ENCODE results near the gene NOC2L. TPM values are rescaled to one million over a fixed set of nuclear protein-coding genes. Genes with fewer than 3 reads are reported as not detected.

NOC2L gene
- total and polyA plus RNA-seq, 9 of the 15 experiments (the other 6 are each of a cell fraction or from before 2014, with no cell fraction given), result 4.0 to 410 (median 200) TPM

DNA sequence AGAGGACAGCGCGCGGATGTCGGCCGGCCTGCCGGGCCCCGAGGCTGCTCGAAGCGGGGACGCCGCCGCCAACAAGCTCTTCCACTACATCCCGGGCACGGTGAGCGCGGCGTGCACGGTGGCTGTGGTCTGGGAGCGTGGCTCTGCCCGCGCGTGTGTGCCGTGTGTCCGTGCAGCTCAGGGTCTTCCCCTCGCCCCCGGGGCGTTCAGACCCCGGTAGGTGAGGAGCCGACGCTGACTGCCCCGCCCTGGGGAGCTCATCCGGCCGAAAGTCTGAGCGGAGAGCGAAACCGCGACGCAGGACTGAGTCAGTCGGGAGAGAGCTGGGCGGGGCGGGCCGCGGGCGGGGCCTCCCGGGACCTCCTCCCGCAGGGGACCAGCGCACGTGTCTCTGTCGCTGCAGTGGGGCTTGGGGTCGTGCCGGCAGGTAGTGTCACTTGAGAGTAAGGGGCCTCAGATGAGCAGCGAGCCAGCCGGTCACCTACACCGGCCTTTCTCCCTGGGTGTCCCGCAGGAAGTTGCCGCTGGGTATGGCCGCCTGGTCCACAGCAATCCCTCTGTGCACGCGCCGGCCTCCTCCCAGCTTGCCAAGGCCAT, 7.7 kb upstream of the NOC2L start (continued):
- TF ChIP-seq KLF6 (CRISPR knock-in tag; IDR thresholded peaks at IDR 0.05; ENCODE audit: borderline replicate concordance), result peak; percentile 29; the same call in 1 of the 2 replicates
- no peak for TF ChIP-seq ZNF778 (CRISPR knock-in tag; IDR thresholded peaks at IDR 0.05)
- TF ChIP-seq, protein P1, sequence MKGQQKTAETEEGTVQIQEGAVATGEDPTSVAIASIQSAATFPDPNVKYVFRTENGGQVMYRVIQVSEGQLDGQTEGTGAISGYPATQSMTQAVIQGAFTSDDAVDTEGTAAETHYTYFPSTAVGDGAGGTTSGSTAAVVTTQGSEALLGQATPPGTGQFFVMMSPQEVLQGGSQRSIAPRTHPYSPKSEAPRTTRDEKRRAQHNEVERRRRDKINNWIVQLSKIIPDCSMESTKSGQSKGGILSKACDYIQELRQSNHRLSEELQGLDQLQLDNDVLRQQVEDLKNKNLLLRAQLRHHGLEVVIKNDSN (CRISPR knock-in tag; IDR thresholded peaks at IDR 0.05), result no peak; the same call in 1 of the 2 replicates
- TF ChIP-seq IRF2 (CRISPR knock-in tag; IDR thresholded peaks at IDR 0.05), result no peak
- no peak for TF ChIP-seq ZNF766 (CRISPR knock-in tag; conservative IDR thresholded peaks at IDR 0.05)
- no peak for TF ChIP-seq POLR3A (IDR thresholded peaks at IDR 0.05; ENCODE audit: borderline replicate concordance, extremely low read depth, insufficient read depth, insufficient read length)
- TF ChIP-seq ZFPM2 (CRISPR knock-in tag; IDR thresholded peaks at IDR 0.05), result no peak
- TF ChIP-seq CEBPG (CRISPR knock-in tag; IDR thresholded peaks at IDR 0.05), result 0 out of 2 replicates have a peak, but pooled peaks have one; percentile 28
- TF ChIP-seq CEBPG (tag; conservative IDR thresholded peaks at IDR 0.05 in 1 of 2, IDR thresholded peaks at IDR 0.05 in 1 of 2), result no peak
- no peak for TF ChIP-seq ZNF436 (CRISPR knock-in tag; IDR thresholded peaks at IDR 0.05)
- TF ChIP-seq, protein P2, sequence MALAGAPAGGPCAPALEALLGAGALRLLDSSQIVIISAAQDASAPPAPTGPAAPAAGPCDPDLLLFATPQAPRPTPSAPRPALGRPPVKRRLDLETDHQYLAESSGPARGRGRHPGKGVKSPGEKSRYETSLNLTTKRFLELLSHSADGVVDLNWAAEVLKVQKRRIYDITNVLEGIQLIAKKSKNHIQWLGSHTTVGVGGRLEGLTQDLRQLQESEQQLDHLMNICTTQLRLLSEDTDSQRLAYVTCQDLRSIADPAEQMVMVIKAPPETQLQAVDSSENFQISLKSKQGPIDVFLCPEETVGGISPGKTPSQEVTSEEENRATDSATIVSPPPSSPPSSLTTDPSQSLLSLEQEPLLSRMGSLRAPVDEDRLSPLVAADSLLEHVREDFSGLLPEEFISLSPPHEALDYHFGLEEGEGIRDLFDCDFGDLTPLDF (CRISPR knock-in tag; IDR thresholded peaks at IDR 0.05), result no peak; the same call in 1 of the 2 replicates
- TF ChIP-seq, protein P3, sequence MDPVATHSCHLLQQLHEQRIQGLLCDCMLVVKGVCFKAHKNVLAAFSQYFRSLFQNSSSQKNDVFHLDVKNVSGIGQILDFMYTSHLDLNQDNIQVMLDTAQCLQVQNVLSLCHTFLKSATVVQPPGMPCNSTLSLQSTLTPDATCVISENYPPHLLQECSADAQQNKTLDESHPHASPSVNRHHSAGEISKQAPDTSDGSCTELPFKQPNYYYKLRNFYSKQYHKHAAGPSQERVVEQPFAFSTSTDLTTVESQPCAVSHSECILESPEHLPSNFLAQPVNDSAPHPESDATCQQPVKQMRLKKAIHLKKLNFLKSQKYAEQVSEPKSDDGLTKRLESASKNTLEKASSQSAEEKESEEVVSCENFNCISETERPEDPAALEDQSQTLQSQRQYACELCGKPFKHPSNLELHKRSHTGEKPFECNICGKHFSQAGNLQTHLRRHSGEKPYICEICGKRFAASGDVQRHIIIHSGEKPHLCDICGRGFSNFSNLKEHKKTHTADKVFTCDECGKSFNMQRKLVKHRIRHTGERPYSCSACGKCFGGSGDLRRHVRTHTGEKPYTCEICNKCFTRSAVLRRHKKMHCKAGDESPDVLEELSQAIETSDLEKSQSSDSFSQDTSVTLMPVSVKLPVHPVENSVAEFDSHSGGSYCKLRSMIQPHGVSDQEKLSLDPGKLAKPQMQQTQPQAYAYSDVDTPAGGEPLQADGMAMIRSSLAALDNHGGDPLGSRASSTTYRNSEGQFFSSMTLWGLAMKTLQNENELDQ (CRISPR knock-in tag; IDR thresholded peaks at IDR 0.05; ENCODE audit: borderline replicate concordance), result no peak
- TF ChIP-seq, protein P4, sequence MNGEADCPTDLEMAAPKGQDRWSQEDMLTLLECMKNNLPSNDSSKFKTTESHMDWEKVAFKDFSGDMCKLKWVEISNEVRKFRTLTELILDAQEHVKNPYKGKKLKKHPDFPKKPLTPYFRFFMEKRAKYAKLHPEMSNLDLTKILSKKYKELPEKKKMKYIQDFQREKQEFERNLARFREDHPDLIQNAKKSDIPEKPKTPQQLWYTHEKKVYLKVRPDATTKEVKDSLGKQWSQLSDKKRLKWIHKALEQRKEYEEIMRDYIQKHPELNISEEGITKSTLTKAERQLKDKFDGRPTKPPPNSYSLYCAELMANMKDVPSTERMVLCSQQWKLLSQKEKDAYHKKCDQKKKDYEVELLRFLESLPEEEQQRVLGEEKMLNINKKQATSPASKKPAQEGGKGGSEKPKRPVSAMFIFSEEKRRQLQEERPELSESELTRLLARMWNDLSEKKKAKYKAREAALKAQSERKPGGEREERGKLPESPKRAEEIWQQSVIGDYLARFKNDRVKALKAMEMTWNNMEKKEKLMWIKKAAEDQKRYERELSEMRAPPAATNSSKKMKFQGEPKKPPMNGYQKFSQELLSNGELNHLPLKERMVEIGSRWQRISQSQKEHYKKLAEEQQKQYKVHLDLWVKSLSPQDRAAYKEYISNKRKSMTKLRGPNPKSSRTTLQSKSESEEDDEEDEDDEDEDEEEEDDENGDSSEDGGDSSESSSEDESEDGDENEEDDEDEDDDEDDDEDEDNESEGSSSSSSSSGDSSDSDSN (IDR thresholded peaks at IDR 0.05; ENCODE audit: borderline replicate concordance in 1 of 2, low read depth in 2 of 2, low read length in 2 of 2), result 0 out of 4 replicates have a peak, but pooled peaks have one; percentile 69 to 78
- TF ChIP-seq KDM2B (CRISPR knock-in tag; IDR thresholded peaks at IDR 0.05), result peak; percentile 71
- TF ChIP-seq TGIF2 (CRISPR knock-in tag; IDR thresholded peaks at IDR 0.05), result no peak
- TF ChIP-seq, protein P5, sequence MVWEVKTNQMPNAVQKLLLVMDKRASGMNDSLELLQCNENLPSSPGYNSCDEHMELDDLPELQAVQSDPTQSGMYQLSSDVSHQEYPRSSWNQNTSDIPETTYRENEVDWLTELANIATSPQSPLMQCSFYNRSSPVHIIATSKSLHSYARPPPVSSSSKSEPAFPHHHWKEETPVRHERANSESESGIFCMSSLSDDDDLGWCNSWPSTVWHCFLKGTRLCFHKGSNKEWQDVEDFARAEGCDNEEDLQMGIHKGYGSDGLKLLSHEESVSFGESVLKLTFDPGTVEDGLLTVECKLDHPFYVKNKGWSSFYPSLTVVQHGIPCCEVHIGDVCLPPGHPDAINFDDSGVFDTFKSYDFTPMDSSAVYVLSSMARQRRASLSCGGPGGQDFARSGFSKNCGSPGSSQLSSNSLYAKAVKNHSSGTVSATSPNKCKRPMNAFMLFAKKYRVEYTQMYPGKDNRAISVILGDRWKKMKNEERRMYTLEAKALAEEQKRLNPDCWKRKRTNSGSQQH (CRISPR knock-in tag; IDR thresholded peaks at IDR 0.05), result no peak
- TF ChIP-seq SREBF2 (CRISPR knock-in tag; IDR thresholded peaks at IDR 0.05), result no peak
- peak; percentile 50; the same call in 1 of the 2 replicates for TF ChIP-seq FOXP1 (CRISPR knock-in tag; IDR thresholded peaks at IDR 0.05)
- no peak for TF ChIP-seq MAFG (tag; conservative IDR thresholded peaks at IDR 0.05)
